Activated CD8-positive, alpha-beta memory T cell treated with anti-CD3 and anti-CD28 coated beads for 36 hours (primary cell): Measurements from ENCODE around the gene TSEN54. TPM values are rescaled to one million over a fixed set of nuclear protein-coding genes. Genes with fewer than 3 reads are reported as not detected.

Experiments
- CTCF ChIA-PET: fragments of 350-600 bp; sonication (Branson Sonifier 250); formaldehyde crosslinking; loops from one replicate; lab custom pipeline; 2021; ENCODE audit warnings: antibody characterized with exemption; lab: Charles Lee
- POLR2A ChIA-PET: fragments of 350-600 bp; sonication (Branson Sonifier 250); formaldehyde crosslinking; loops from one replicate; lab custom pipeline; 2021; ENCODE audit warnings: antibody characterized with exemption; lab: Charles Lee
- total RNA-seq, 2 experiments: library from RNA; stranded (reverse); gene quantifications; one replicate each; pipeline ENCODE4 v1.2.3, GENCODE V29; 2021

Gene TSEN54
- total RNA-seq, 2 experiments from 2014 or later: 55.3 to 55.5 TPM

- ChIA-PET CTCF (no interaction called here), POLR2A (no interaction called here)
Measured at GRCh38 chr17:75565066-75565465, 48.7 kb downstream of the TSEN54 start.

DNA sequence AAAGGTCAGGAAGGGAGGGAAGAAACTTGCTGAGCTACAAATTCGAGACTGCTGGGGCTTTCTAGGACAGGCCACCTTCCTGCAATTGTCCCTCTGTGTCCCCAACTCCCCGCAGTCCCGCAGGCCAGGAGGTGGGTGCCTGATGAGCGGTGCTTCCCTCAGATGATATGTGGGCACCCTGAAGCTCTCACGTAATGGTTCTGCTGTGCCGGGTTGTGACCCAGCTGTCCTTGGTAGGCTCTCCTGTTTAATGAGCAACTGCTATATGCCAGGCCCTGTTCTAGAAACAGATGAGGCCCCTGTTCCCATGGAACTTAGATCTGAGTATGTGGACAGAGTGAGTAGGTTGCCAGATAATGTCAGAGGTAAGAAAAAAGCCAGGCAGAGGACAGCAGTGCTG lies 49.3 kb downstream of the TSEN54 start:
- ChIA-PET CTCF (no interaction called here), POLR2A (no interaction called here)

GRCh38 chr17:75566416-75566815 lies 50.1 kb downstream of the TSEN54 start:
- CTCF ChIA-PET: no interaction called here

DNA sequence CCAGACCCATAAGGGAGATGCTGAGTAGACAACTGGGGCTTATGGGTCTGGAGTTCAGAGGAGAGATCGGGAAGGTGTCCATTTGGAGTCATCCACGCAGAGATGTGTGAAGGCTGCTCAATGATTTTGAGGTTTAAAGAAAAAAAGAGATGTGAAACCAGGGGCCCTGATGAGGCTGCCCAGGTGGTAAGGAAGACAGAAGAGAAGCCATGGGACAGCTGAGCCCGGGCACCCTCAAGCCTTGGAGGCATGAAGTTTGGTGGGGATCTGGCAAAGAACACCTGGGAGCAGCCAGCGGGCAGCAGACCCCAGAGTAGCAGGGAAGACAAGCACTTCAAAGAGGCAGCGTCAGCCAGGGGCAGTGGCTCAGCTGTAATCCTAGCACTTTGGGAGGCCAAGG lies 50.5 kb downstream of the TSEN54 start:
- ChIA-PET CTCF (no interaction called here), POLR2A (no interaction called here)

More at GRCh38 chr17:75566416-75566815, 50.1 kb downstream of the TSEN54 start:
- POLR2A ChIA-PET: no interaction called here

GRCh38 chr17:75568412-75569255 lies 52.3 kb downstream of the TSEN54 start:
- CTCF ChIA-PET: no interaction called here
- POLR2A ChIA-PET: interaction anchor here (0.6 kb wide), 1 partner anchor 228 kb away, joined by 4 read pairs; no protein-coding TSS in a partner anchor

- ChIA-PET POLR2A (no interaction called here), CTCF (no interaction called here)
Measured at GRCh38 chr17:75570034-75570676, 53.8 kb downstream of the TSEN54 start.

GRCh38 chr17:75570772-75571171 lies 54.4 kb downstream of the TSEN54 start:
- ChIA-PET POLR2A (no interaction called here), CTCF (interaction anchor here (1.1 kb wide), 1 partner anchor 31 kb away, joined by 4 read pairs; no protein-coding TSS in a partner anchor)

- ChIA-PET CTCF (interaction anchor here (1.1 kb wide), 1 partner anchor 30 kb away, joined by 4 read pairs; no protein-coding TSS in a partner anchor), POLR2A (no interaction called here)
Measured at GRCh38 chr17:75571197-75571884, 55.0 kb downstream of the TSEN54 start.

DNA sequence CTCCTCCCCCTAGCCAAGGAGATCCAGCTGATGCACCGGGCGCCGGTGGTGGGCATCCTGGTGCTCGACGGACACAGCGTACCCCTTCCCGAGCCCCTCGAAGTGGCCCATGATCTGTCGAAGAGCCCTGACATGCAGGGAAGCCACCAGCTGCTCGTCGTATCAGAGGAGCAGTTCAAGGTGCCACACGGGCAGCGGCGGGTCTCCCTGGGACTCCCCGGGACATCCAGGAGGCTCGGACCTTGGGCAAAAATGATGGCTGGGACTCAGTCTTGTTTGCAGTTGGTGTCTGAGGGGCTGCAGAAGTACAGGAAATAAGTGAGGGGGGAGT lies 55.5 kb downstream of the TSEN54 start:
- ChIA-PET CTCF (interaction anchor here (1.1 kb wide), 1 partner anchor 30 kb away, joined by 4 read pairs; no protein-coding TSS in a partner anchor), POLR2A (no interaction called here)

- ChIA-PET POLR2A (no interaction called here), CTCF (no interaction called here)
Measured at GRCh38 chr17:75572713-75573539, 56.6 kb downstream of the TSEN54 start.

- CTCF ChIA-PET: no interaction called here
- POLR2A ChIA-PET: no interaction called here
Measured at GRCh38 chr17:75573540-75573957, 57.2 kb downstream of the TSEN54 start.

- CTCF ChIA-PET: no interaction called here
- POLR2A ChIA-PET: no interaction called here
Measured at GRCh38 chr17:75573994-75574393, 57.7 kb downstream of the TSEN54 start.

Other genes with a start within 250 kb of the TSEN54 start
- gene MIF4GD, start 245.3 kb upstream of the TSEN54 start, total RNA-seq: 10 to 100 TPM; 42.4 to 43.9 TPM
- gene SLC25A19, start 227.1 kb upstream of the TSEN54 start, total RNA-seq: 100 to 1,000 TPM; 136 to 141 TPM
- 100 to 1,000 TPM; 181 to 182 TPM for gene GRB2, start 110.8 kb upstream of the TSEN54 start, total RNA-seq
- gene TMEM94, start 59.9 kb upstream of the TSEN54 start, total RNA-seq: 10 to 100 TPM; 61.5 TPM
- gene CASKIN2, start 991 bp upstream of the TSEN54 start, total RNA-seq: 1 to 10 TPM; 7.4 TPM
- gene LLGL2, start 9.2 kb downstream of the TSEN54 start, total RNA-seq: 10 to 100 TPM; 10.6 to 13.1 TPM
- gene MYO15B, start 71.3 kb downstream of the TSEN54 start, total RNA-seq: 10 to 100 TPM; 15.0 to 17.2 TPM
- gene SMIM5, start 116.9 kb downstream of the TSEN54 start, total RNA-seq: under 1 TPM in 1 of 2 experiments, not detected in 1; 0.25 TPM
- 10 to 100 TPM; 27.6 to 29.5 TPM for gene RECQL5, start 150.6 kb downstream of the TSEN54 start, total RNA-seq
- gene SAP30BP, start 150.8 kb downstream of the TSEN54 start, total RNA-seq: 100 to 1,000 TPM in 1 of 2 experiments, 10 to 100 TPM in 1; 98.1 to 103 TPM
- gene ITGB4, start 204.9 kb downstream of the TSEN54 start, total RNA-seq: 1 to 10 TPM; 1.5 to 1.9 TPM
- 10 to 100 TPM; 42.2 to 44.3 TPM for gene GALK1, start 248.7 kb downstream of the TSEN54 start, total RNA-seq